AG04450 (cell line): ENCODE data around the gene DCTN3. TPM values are rescaled to one million over a fixed set of nuclear protein-coding genes. Genes with fewer than 3 reads are reported as not detected.

Experiments
- CTCF ChIA-PET: fragments of 300-600, 350-600 bp; formaldehyde crosslinking; extraction: SDS; loops from one replicate; lab custom pipeline; 2022; ENCODE audit warnings: antibody characterized with exemption, inconsistent platforms; lab: Charles Lee
- POLR2A ChIA-PET: fragments of 350-600 bp; formaldehyde crosslinking; extraction: SDS; loops from one replicate; lab custom pipeline; 2021; ENCODE audit warnings: antibody characterized with exemption, inconsistent platforms; lab: Yijun Ruan, JAX
- DNase-seq: peaks from one replicate; pipeline ENCODE4 v3.0.0-alpha.2; 2011; ENCODE audit warnings: low read depth, low spot score
- H3K27ac ChIP-seq: one replicate; pipeline ENCODE4 v1.5.1; 2012; ENCODE audit warnings: low read depth, low read length, control low read depth
- H3K27me3 ChIP-seq: one replicate; pipeline ENCODE4 v1.6.0; 2012; ENCODE audit warnings: low read length; ENCODE audit not compliant: control insufficient read depth, insufficient read depth
- H3K4me3 ChIP-seq: 2 replicates; pipeline ENCODE4 v1.5.1; 2011; ENCODE audit warnings: mild to moderate bottlenecking, low read depth, low read length, control low read depth
- H3K9me3 ChIP-seq: 2 replicates; pipeline ENCODE4 v1.5.1; 2012; ENCODE audit warnings: low read length; ENCODE audit not compliant: control insufficient read depth, insufficient read depth
- polyA plus RNA-seq: library from polyadenylated mRNA; depleted of rRNA; stranded (reverse); fragments of >200 nt; gene quantifications from 2 replicates; pipeline ENCODE4 v1.2.3, GENCODE V29; 2011
- TF ChIP-seq, protein P1 (sequence below): IDR thresholded peaks from 2 replicates; pipeline ENCODE4 v1.5.1; 2011; ENCODE audit warnings: low read depth, low read length, control low read depth, inconsistent platforms

The DCTN3 gene
- polyA plus RNA-seq, 1 experiment, result 97.6 TPM

DNA sequence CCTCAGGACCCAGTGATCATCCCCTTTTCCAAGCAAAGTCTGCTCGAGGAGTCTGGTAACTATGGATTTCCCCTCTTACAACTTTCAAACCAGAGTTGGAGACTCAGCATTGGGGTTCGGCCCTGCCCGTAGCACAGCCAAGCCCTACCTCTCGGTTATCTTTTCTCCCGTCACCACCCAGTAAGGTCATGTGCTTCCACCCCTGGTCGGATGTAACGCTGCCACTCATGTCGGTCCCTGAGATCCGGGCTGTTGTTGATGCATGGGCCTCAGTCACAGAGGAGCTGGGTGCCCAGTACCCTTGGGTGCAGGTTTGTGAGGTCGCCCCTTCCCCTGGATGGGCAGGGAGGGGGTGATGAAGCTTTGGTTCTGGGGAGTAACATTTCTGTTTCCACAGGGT is 27.4 kb upstream of the DCTN3 start:
- DNase-seq, result no peak
- ChIA-PET CTCF (interaction anchor here (0.6 to 2.8 kb wide), 5 partner anchors 10 to 1687 kb away, joined by 3 to 22 read pairs (median 12); partner anchors contain the start of gene SIGMAR1), POLR2A (no interaction called here)
- TF ChIP-seq, protein P1, sequence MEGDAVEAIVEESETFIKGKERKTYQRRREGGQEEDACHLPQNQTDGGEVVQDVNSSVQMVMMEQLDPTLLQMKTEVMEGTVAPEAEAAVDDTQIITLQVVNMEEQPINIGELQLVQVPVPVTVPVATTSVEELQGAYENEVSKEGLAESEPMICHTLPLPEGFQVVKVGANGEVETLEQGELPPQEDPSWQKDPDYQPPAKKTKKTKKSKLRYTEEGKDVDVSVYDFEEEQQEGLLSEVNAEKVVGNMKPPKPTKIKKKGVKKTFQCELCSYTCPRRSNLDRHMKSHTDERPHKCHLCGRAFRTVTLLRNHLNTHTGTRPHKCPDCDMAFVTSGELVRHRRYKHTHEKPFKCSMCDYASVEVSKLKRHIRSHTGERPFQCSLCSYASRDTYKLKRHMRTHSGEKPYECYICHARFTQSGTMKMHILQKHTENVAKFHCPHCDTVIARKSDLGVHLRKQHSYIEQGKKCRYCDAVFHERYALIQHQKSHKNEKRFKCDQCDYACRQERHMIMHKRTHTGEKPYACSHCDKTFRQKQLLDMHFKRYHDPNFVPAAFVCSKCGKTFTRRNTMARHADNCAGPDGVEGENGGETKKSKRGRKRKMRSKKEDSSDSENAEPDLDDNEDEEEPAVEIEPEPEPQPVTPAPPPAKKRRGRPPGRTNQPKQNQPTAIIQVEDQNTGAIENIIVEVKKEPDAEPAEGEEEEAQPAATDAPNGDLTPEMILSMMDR, result no peak
- no peaks in the 10 kb centered on the region; the same call in 1 of the 2 replicates for H3K9me3 ChIP-seq
- no peak overlapping the region for H3K27ac ChIP-seq
- H3K4me3 ChIP-seq, result peak overlapping the region; percentile 93
- no peaks in the 10 kb centered on the region for H3K27me3 ChIP-seq

DNA sequence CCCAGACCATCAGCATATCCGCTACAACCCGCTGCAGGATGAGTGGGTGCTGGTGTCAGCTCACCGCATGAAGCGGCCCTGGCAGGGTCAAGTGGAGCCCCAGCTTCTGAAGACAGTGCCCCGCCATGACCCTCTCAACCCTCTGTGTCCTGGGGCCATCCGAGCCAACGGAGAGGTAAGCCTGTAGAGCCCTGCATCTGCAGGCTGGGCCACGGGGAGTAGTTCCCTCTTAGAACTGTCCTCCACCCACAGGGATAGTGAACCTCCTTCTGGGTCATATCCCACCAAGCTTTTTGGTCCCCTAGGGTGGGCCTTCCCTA is 26.7 kb upstream of the DCTN3 start:
- H3K9me3 ChIP-seq, result no peaks in the 10 kb centered on the region; the same call in 1 of the 2 replicates
- no peaks in the 10 kb centered on the region for H3K27me3 ChIP-seq
- DNase-seq, result no peak
- H3K4me3 ChIP-seq, result peak overlapping the region; percentile 93
- ChIA-PET POLR2A (interaction anchor here (1.0 to 3.0 kb wide), 5 partner anchors 10 to 26 kb away, joined by 3 to 17 read pairs (median 7); partner anchors contain the start of genes DCTN3 and SIGMAR1), CTCF (interaction anchor here (0.6 to 5.4 kb wide), 12 partner anchors 9 to 218 kb away, joined by 3 to 63 read pairs (median 6); partner anchors contain the start of genes DCTN3 and SIGMAR1)
- TF ChIP-seq, protein P1, result no peak
- H3K27ac ChIP-seq, result peak overlapping the region; percentile 75

DNA sequence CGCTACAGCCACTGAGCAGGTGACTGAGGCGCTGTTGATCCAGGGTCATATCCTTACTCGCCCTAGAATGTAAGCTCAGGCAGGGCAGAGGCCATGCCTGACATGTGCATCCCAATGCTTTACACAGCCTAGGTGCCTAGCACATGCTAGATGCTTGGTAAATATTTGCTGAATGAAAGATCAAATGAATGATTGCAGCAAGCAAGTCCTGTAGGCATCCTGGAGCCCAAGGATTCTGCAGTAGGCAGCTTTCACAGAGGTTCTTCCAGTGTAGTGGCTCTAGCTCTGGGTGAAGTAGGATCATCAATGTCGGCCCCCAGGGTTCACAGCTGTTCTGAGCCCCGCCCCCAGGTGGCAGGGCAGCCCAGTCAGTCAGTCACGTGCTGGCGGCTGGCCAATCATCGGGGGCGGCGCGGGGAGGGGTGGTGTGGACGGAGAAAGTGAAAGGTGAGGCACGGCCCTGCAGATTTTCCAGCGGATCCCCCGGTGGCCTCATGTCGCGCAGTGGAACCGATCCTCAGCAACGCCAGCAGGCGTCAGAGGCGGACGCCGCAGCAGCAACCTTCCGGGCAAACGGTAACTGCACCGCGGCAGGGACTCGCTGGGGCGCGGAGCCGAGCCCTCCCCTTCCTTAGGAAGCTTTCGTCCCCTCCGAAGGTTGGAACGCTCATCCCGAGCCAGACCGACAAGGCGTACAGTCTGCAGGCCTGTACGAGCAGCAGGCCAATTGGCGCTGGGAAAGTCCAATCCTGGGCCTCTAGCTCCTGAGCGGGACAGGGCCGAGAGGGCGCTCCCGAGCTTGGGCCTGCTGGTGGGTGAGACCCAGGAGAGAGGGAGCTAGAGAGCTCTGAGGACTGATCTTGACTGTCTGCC is 26.2 kb upstream of the DCTN3 start, which contains the start of gene GALT:
GALT (plus strand) TSS at position 465 of the 873 bp plus-strand sequence; CDS start at position 495, 30 bp downstream.
- Histone ChIP-seq H3K4me3 (peak within 1 kb of the TSS; percentile 93), H3K27ac (peak within 1 kb of the TSS; percentile 75), H3K27me3 (no peaks in the 10 kb centered on the region), H3K9me3 (no peaks in the 10 kb centered on the region; the same call in 1 of the 2 replicates)
- DNase-seq, result peak; percentile 45
- TF ChIP-seq, protein P1, result peak; percentile 68
- CTCF ChIA-PET, result interaction anchor here (0.6 to 5.4 kb wide), 14 partner anchors 8 to 219 kb away, joined by 3 to 63 read pairs (median 4); partner anchors contain the start of genes DCTN3 and SIGMAR1
- POLR2A ChIA-PET, result interaction anchor here (0.5 to 3.0 kb wide), 6 partner anchors 9 to 423 kb away, joined by 3 to 17 read pairs (median 6); partner anchors contain the start of genes DCTN3 and SIGMAR1

DNA sequence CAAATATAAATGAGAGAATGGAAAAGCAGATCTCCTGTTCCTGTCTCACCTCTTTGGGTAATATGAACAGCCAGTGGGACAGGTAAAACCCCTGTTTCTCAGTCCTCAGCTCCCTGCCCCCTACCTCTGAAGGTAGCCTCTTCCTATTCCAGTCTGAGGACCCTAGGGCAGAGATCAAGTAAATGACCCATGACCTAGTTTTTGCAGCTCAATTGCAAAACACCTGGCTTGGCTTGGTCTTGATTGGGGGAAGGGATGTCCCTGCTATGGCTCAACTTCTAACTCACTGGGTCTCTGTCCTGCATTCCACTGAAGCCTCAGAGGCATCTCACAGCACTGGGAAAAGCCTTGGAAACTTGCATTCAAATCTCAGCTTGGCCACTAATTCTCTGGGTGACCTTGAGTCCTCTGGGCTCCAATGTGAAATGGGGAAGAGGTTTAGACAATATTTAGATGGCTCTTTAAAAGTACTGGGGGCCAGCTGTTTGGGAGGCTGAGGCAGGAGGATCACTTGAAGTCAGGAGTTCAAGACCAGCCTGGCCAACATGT is 24.5 kb upstream of the DCTN3 start:
- ChIA-PET POLR2A (interaction anchor here (3.0 kb wide), 1 partner anchor 20 kb away, joined by 9 read pairs; no protein-coding TSS in a partner anchor), CTCF (interaction anchor here (0.6 to 5.4 kb wide), 3 partner anchors 10 to 399 kb away, joined by 3 to 63 read pairs (median 3); partner anchors contain the start of gene RPP25L)
- no peaks in the 10 kb centered on the region for H3K27me3 ChIP-seq
- no peaks in the 10 kb centered on the region; the same call in 1 of the 2 replicates for H3K9me3 ChIP-seq
- no peak overlapping the region for H3K4me3 ChIP-seq
- no peak for DNase-seq
- no peak overlapping the region for H3K27ac ChIP-seq
- TF ChIP-seq, protein P1, result no peak
